ENCODE measurements around the gene SCAPER.

- TF ChIP-seq FOXM1 (IDR thresholded peaks at IDR 0.05; ENCODE audit: borderline replicate concordance) (no peak), FOXA1 (IDR thresholded peaks at IDR 0.05) (no peak)
These were observed 3.2 kb downstream of the SCAPER start for GRCh38 chr15:76901965-76902364.

All from HEK293T (cell line).